NB4 (cell line): ENCODE data around the gene EDDM3A.

ENCODE experiments used
- MYC ChIP-seq: IDR thresholded peaks from 2 replicates; pipeline ENCODE4 v1.6.1; 2011; ENCODE audit warnings: low read depth, low read length
- POLR2A ChIP-seq: IDR thresholded peaks from 2 replicates; pipeline ENCODE4 v1.6.1; 2011; ENCODE audit warnings: mild to moderate bottlenecking; ENCODE audit not compliant: insufficient read length; ENCODE audit errors: extremely low read depth
- TF ChIP-seq, protein P1 (sequence below): IDR thresholded peaks from one replicate; pipeline ENCODE4 v1.5.1; 2012; ENCODE audit warnings: low read depth, low read length
- TF ChIP-seq, protein P2 (sequence below): IDR thresholded peaks from 2 replicates; pipeline ENCODE4 v1.6.1; 2011; ENCODE audit warnings: low read depth, low read length

DNA sequence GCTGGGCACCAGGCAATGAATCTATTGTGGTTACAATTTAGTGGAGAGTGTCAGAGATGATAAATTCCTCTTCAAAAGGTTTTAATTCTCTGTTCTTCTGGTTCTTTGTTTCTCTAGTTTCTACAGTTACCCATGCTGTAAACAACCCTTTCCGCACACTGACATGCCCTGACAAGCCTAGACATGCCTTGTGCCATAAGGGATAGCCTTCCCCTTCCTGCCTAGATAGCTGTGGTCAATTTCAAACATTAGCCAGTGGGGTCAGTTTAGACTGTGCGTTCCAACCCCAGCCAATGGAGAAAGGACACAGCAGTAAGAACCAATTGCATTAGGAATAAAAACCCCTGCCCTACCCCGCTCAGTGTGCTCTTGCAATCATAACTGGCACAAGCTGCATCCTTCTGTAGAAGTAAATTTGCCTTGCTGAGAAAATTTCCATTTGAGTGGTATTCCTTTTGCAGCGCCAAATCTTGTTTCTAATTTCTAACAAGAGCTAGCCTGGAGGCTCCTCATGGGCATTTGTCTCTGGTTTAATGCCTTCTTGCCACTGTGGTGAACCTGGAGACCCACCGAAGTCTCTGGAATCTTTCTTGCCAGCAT is 6.4 kb downstream of the EDDM3A start:
- TF ChIP-seq, protein P1, sequence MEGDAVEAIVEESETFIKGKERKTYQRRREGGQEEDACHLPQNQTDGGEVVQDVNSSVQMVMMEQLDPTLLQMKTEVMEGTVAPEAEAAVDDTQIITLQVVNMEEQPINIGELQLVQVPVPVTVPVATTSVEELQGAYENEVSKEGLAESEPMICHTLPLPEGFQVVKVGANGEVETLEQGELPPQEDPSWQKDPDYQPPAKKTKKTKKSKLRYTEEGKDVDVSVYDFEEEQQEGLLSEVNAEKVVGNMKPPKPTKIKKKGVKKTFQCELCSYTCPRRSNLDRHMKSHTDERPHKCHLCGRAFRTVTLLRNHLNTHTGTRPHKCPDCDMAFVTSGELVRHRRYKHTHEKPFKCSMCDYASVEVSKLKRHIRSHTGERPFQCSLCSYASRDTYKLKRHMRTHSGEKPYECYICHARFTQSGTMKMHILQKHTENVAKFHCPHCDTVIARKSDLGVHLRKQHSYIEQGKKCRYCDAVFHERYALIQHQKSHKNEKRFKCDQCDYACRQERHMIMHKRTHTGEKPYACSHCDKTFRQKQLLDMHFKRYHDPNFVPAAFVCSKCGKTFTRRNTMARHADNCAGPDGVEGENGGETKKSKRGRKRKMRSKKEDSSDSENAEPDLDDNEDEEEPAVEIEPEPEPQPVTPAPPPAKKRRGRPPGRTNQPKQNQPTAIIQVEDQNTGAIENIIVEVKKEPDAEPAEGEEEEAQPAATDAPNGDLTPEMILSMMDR, result no peak
- TF ChIP-seq POLR2A (no peak), MYC (no peak)
- TF ChIP-seq, protein P2, sequence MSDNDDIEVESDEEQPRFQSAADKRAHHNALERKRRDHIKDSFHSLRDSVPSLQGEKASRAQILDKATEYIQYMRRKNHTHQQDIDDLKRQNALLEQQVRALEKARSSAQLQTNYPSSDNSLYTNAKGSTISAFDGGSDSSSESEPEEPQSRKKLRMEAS, result no peak
